Choroid plexus epithelial cell (primary cell): ENCODE results near the gene TSNAX.

ENCODE experiments used
- DNase-seq: peaks from one replicate; pipeline ENCODE4 v3.0.0-alpha.2; 2010; ENCODE audit warnings: low read depth
- H3K4me3 ChIP-seq: 2 replicates; pipeline ENCODE4 v1.5.1; 2011; ENCODE audit warnings: low read depth, mild to moderate bottlenecking, control low read depth, low read length, moderate library complexity
- TF ChIP-seq, protein P1 (sequence below): conservative IDR thresholded peaks from 2 replicates; pipeline ENCODE4 v1.5.1; 2011; ENCODE audit warnings: low read depth, mild to moderate bottlenecking, control low read depth, inconsistent platforms, low read length, moderate library complexity

TSNAX gene

DNA sequence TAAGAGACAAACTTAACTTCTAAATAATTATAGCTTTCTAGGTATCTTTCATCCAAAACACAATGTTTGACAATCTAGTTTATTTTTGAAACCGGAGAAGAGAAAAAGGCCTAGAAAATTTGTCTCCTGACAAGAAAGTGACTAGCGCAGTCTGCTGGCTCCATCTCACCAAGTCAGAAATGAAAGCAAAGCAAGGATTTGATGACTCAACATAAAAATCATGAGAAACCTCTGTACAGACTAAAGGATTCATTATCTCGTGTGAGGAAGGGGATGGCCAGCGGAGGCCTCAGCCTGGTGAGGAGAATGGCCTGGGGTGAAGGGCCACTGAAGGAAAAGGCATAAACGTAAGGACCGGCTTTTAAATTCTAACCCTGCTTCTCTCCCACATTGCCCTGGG, 20.0 kb upstream of the TSNAX start:
- TF ChIP-seq, protein P1, sequence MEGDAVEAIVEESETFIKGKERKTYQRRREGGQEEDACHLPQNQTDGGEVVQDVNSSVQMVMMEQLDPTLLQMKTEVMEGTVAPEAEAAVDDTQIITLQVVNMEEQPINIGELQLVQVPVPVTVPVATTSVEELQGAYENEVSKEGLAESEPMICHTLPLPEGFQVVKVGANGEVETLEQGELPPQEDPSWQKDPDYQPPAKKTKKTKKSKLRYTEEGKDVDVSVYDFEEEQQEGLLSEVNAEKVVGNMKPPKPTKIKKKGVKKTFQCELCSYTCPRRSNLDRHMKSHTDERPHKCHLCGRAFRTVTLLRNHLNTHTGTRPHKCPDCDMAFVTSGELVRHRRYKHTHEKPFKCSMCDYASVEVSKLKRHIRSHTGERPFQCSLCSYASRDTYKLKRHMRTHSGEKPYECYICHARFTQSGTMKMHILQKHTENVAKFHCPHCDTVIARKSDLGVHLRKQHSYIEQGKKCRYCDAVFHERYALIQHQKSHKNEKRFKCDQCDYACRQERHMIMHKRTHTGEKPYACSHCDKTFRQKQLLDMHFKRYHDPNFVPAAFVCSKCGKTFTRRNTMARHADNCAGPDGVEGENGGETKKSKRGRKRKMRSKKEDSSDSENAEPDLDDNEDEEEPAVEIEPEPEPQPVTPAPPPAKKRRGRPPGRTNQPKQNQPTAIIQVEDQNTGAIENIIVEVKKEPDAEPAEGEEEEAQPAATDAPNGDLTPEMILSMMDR = no peak
- DNase-seq = peak; percentile 51

DNA sequence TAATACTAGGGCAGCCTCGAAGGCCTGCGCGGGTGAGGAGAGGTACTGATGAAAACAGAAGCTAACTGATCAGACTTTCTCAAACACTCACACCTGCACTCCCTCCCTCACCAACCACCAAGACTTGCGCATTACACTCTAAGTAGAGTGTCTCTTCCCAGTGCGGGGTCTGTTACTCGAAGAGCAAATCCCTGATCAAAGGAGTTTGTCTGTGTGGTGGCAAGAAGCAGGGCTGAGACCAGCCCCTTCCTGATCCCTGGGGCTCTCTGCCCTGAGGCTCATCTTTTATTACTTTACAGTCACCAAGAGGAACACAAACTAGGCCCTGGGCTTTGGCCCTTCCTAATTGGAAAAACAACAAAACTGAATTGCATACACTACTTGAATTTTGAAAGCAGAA, 19.5 kb upstream of the TSNAX start:
- no peak for DNase-seq
- H3K4me3 ChIP-seq = no peak overlapping the region
- TF ChIP-seq, protein P1 = no peak

More for the DNA sequence above, 20.0 kb upstream of the TSNAX start:
- no peak overlapping the region for H3K4me3 ChIP-seq

DNA sequence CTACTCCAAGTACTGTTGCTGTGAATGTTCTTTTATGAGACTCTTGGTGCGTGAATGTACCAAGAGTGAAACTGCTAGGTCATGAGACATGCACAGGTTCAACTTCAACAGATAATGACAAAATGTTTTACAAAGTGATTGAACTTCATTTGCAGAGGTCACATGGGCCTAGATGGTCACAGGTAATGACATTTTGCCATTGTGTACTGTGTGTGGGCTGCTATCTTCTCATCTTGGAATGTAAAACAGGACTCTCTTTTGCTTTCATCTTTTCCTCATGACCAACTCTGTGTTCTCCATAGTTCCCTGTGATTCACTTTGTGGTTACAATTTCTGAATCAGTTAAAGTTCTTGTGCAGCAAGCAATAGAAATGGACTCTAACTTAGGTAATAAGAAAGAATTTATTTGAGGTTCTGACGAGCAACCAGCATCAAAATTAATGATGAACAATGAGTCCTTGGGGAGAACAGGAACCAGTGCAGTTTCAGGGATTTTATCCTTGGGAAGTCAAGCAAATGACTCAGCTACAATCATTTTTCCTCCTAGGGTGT, 16.2 kb upstream of the TSNAX start:
- TF ChIP-seq, protein P1 = no peak
- DNase-seq = peak; percentile 55
- no peak overlapping the region for H3K4me3 ChIP-seq

DNA sequence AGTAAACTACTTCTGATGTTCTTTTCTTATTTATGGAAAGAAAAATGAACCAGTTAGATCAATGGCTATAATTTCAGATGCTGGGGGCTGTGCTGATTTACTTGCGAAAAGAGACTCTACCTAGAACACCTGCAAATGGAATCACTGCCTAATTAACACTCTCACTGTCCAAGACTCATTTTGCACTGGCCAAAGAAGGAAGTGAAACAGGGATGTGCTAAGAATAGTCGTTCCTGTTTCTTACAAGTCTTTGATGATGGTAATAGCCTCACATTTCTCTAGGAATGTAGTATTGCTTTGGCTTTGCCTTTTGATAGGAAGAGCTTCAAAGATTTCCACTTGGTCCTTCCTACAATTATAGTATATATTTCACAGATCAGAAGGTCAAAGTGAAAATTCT, 12.7 kb upstream of the TSNAX start:
- TF ChIP-seq, protein P1 = no peak
- H3K4me3 ChIP-seq = no peak overlapping the region
- no peak for DNase-seq

DNA sequence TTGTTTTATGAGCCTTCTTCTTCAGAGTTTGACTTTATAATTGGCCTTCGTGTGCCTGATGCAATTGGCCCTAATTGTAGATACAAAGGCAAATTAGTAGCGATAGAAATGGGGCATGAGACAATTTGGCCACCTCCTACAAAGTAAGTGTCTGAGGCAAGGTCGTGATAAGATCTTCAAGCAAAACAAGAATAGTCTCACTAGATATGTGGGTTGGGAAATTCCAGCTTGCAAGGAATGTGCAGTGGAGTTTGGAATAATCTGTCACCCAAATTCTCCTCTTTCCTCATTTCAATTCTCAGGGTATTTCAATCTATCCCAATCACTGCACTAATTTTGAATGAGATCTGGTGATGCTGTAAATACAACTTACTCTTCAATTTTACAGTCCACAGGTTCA, 11.4 kb upstream of the TSNAX start:
- H3K4me3 ChIP-seq = no peak overlapping the region
- no peak for DNase-seq
- TF ChIP-seq, protein P1 = no peak

DNA sequence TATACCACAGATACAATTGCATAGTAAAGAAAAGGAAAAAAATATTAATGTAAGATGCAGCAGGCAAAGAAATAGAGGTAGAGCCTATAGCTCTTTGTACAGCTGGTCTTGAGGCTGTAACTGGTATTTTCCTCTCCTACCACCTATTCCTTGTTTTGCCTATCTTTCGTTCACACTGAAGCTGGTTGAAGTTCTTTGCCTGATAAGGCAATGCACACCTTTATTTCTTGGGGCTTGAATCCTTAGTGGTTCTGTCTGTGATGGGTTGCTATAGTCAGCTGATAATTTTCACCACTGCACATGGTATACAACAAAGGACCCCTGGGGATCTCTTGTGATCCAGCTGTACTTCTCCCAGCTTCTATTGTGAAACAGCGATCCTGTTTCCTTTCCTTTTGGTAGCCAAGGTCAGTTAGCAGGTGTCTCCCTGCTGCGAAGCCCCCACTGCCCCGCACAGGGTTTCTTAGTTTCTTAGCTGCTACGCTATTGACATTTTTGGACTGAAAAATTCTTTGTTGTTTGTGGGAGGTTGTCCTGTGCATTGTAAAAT, 9.9 kb upstream of the TSNAX start:
- H3K4me3 ChIP-seq = no peak overlapping the region
- peak; percentile 28 for DNase-seq
- TF ChIP-seq, protein P1 = no peak

DNA sequence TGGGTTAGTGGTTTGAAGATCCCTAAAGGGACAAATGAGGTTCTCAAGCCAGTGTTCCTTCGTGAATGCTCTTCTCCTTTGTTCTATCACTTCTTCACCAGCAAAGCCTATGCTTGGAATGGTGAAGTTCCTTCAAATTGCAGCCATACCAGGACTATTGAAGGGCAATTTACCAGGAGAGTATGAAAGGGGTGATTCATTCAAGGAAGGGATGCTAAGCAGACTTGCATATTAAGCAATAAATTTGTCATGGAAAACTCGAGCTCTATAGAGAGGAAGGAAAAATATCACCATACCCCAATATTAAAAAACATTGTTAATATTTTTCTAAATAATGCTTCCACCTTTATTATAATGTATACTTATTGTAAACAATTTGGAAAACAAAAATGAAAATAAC, 9.3 kb upstream of the TSNAX start:
- no peak for DNase-seq

More for the DNA sequence above, 9.3 kb upstream of the TSNAX start:
- H3K4me3 ChIP-seq = no peak overlapping the region
- TF ChIP-seq, protein P1 = no peak
